Heart left ventricle (tissue), 13 donors: ENCODE data around the gene HS3ST6.

Source experiments
- POLR2A ChIP-seq, 2 donors: fragments of 450-650 bp; IDR thresholded peaks; one replicate each; pipeline ENCODE4 v1.6.1; 2017; ENCODE audit warnings: antibody characterized with exemption in 2 of 2, mild to moderate bottlenecking in 2 of 2, moderate library complexity in 2 of 2
- TF ChIP-seq, protein P1 (sequence below), 12 donors: fragments of 200-600 bp; sonication (generic) in 4 of 12; IDR thresholded peaks; one replicate each; pipeline versions ENCODE4 v1.5.0 to v1.8.0; 2018 to 2022; ENCODE audit warnings: antibody characterized with exemption in 12 of 12, mild to moderate bottlenecking in 5 of 12
- donor health status: ischemic (EF 13 %, LVEDD 7.1; RV severe dilation, severe dysfunction).
- donor health status: DM: no; HTN: yes; CAD: no.
- donor health status: DM: no; HTN: no; CAD: no.
- donor health status: ischemic (EF 25% LVEDD 6.9; RV normal size, moderate dysfunction).
- donor health status: ischemic (EF 25% LVEDD 5.7; RV mildly dilated, moderate dysfunction).
- donor health status: ischemic (EF 35%, LVEDD 5.7; RV mildly dilated, moderate dysfunction).
- donor health status: nonischemic (EF 11% LVEDD 7.7; RV severe dilation, severe dysfunction).
- donor health status: DM: yes; HTN: yes; CAD: no.
- donor health status: PGD.
- donor health status: ischemic (EF 29% LVEDD 5.4; RV normal size, mild dysfunction).
- donor health status: nonischemic (EF 23%, LVEDD 6.1; RV moderate dilation, normal function).

DNA sequence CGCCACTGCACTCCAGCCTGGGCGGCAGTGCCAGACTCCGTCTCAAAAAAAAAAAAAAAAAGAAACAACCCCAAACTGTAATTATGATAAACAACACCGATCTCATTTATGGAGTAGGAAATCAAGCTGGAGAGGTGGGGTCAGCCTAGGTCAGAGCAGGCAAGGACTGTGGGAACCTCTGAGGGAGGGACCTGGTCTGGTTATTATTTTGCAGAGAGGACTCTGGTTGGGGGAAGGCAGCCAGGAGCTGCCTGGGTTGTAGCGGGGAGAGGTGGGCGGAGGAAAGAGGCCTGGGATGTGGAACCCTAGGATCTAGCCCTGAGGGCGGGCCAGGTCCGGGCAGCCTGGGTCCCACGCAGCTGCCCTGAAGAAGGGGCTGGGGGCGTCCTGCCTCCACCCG, 10.9 kb upstream of the HS3ST6 start:
- no peak for TF ChIP-seq POLR2A (IDR thresholded peaks at IDR 0.05)
- TF ChIP-seq, protein P1, sequence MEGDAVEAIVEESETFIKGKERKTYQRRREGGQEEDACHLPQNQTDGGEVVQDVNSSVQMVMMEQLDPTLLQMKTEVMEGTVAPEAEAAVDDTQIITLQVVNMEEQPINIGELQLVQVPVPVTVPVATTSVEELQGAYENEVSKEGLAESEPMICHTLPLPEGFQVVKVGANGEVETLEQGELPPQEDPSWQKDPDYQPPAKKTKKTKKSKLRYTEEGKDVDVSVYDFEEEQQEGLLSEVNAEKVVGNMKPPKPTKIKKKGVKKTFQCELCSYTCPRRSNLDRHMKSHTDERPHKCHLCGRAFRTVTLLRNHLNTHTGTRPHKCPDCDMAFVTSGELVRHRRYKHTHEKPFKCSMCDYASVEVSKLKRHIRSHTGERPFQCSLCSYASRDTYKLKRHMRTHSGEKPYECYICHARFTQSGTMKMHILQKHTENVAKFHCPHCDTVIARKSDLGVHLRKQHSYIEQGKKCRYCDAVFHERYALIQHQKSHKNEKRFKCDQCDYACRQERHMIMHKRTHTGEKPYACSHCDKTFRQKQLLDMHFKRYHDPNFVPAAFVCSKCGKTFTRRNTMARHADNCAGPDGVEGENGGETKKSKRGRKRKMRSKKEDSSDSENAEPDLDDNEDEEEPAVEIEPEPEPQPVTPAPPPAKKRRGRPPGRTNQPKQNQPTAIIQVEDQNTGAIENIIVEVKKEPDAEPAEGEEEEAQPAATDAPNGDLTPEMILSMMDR (IDR thresholded peaks at IDR 0.05), result no peak
